Breast epithelium (tissue), 3 donors: Measurements from ENCODE around the gene CAMK2A.

ENCODE experiments used
- POLR2A ChIP-seq: fragments of 450-650 bp; IDR thresholded peaks from one replicate; pipeline ENCODE4 v1.6.1; 2016; ENCODE audit warnings: antibody characterized with exemption, mild to moderate bottlenecking, moderate library complexity
- POLR2AphosphoS5 ChIP-seq, 3 donors: sonication (generic); formaldehyde crosslinking; IDR thresholded peaks; one replicate each; pipeline ENCODE4 v1.6.1; 2017; ENCODE audit warnings: antibody characterized with exemption in 3 of 3
- TF ChIP-seq, protein P1 (sequence below), 3 donors: fragments of 450-650 bp; IDR thresholded peaks; one replicate each; pipeline ENCODE4 v1.5.1; 2016 to 2017; ENCODE audit warnings: antibody characterized with exemption in 3 of 3, mild to moderate bottlenecking in 3 of 3, moderate library complexity in 3 of 3

DNA sequence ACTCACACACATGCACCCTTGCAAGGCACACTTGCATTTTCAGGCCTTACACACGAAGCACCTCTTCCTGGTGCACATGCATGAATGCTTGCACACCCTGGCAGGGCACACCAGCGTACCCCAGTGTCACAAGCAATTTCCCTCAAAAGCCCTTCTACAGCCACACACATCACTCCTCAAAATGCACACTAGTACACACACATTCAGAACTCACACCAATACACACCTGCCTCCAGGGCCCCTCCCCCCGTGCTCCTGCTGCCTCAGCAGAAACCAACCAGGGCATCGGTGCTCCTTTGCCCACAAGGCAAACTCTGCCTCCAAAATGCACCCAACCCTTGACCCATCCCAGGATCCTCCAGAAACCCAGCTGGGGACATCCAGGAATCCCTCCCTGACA, 1.2 kb downstream of the CAMK2A start:
- TF ChIP-seq, protein P1, sequence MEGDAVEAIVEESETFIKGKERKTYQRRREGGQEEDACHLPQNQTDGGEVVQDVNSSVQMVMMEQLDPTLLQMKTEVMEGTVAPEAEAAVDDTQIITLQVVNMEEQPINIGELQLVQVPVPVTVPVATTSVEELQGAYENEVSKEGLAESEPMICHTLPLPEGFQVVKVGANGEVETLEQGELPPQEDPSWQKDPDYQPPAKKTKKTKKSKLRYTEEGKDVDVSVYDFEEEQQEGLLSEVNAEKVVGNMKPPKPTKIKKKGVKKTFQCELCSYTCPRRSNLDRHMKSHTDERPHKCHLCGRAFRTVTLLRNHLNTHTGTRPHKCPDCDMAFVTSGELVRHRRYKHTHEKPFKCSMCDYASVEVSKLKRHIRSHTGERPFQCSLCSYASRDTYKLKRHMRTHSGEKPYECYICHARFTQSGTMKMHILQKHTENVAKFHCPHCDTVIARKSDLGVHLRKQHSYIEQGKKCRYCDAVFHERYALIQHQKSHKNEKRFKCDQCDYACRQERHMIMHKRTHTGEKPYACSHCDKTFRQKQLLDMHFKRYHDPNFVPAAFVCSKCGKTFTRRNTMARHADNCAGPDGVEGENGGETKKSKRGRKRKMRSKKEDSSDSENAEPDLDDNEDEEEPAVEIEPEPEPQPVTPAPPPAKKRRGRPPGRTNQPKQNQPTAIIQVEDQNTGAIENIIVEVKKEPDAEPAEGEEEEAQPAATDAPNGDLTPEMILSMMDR (IDR thresholded peaks at IDR 0.05), result no peak
- TF ChIP-seq POLR2A, result no peak
- TF ChIP-seq POLR2AphosphoS5 (IDR thresholded peaks at IDR 0.05), result no peak
